K562 (cell line): Measurements from ENCODE around the gene AJM1. TPM values are rescaled to one million over a fixed set of nuclear protein-coding genes. Genes with fewer than 3 reads are reported as not detected.
A peak's percentile ranks its signal among the peaks of the same experiment; 100 is the strongest.

Experiments
- ATF3 ChIP-seq, 2 experiments: fragments of 450-650 bp in 1 of 2; sonication (generic) in 1 of 2; formaldehyde crosslinking in 1 of 2; IDR thresholded peaks in 1 of 2; conservative IDR thresholded peaks in 1 of 2; 2 replicates each; pipeline versions ENCODE4 v1.6.1 to v1.8.1; 2016 to 2023; ENCODE audit warnings: mild to moderate bottlenecking in 2 of 2, moderate library complexity in 2 of 2, inconsistent platforms in 1 of 2, missing genetic modification reagents in 1 of 2
- EP300 ChIP-seq: IDR thresholded peaks from 2 replicates; pipeline ENCODE4 v1.6.1; 2012; ENCODE audit warnings: low read length, improper control_type of control experiment
- FOXM1 ChIP-seq, 2 experiments: fragments of 450-650 bp in 1 of 2; sonication (generic) in 1 of 2; formaldehyde crosslinking in 1 of 2; IDR thresholded peaks; 2 replicates each; pipeline versions ENCODE4 v1.6.1 to v1.9.0; 2017 to 2022; ENCODE audit warnings: low read depth in 2 of 2, mild to moderate bottlenecking in 2 of 2, missing genetic modification reagents in 1 of 2, moderate library complexity in 1 of 2
- MCM5 ChIP-seq: fragments of 450-650 bp; IDR thresholded peaks from 2 replicates; pipeline ENCODE4 v1.6.1; 2016; ENCODE audit warnings: low read depth
- NUFIP1 ChIP-seq: fragments of 450-650 bp; IDR thresholded peaks from 2 replicates; pipeline ENCODE4 v1.6.1; 2018; ENCODE audit not compliant: partially characterized antibody
- RBM22 ChIP-seq: fragments of 200-400 bp; formaldehyde crosslinking; IDR thresholded peaks from 2 replicates; pipeline ENCODE4 v1.6.1; 2018; ENCODE audit warnings: low read length, low read depth; ENCODE audit not compliant: poor library complexity, severe bottlenecking
- SRF ChIP-seq, 2 experiments: fragments of 250-450, 450-650 bp in 1 of 2; sonication (Bioruptor Pico) in 1 of 2; sonication (generic) in 1 of 2; formaldehyde crosslinking; IDR thresholded peaks; 2 replicates each; pipeline versions ENCODE4 v1.5.0 to v1.5.1; 2020 to 2022; ENCODE audit warnings: mild to moderate bottlenecking in 1 of 2, missing genetic modification reagents in 1 of 2
- SRSF3 ChIP-seq: fragments of 200-400 bp; formaldehyde crosslinking; IDR thresholded peaks from 2 replicates; pipeline ENCODE4 v1.6.1; 2016; ENCODE audit warnings: mild to moderate bottlenecking, low read length, moderate library complexity; ENCODE audit not compliant: insufficient read depth
- ZNF717 ChIP-seq: fragments of 250-450 bp; sonication (Bioruptor Pico); IDR thresholded peaks from 2 replicates; pipeline ENCODE4 v1.5.0; 2021
- polyA plus RNA-seq, 8 experiments: library from polyadenylated mRNA; depleted of rRNA in 4 of 8; stranded (reverse) in 5 of 8; unstranded in 3 of 8; fragments of >200 nt; fragmentation: Nextera tagmentation in 2 of 8; fragmentation: Illumina TruSeq in 1 of 8; extraction: Ambion mirVana in 2 of 8; extraction: Trizol in 1 of 8; gene quantifications; 2 replicates each; pipeline versions ENCODE4 v1.2.1 to v1.2.3, GENCODE V29; 2011 to 2014; ENCODE audit warnings: inconsistent platforms in 1 of 8, missing spikeins in 1 of 8
- total RNA-seq, 7 experiments: library from RNA; depleted of rRNA in 6 of 7; stranded (reverse); fragments of >200 nt in 6 of 7; fragmentation: Illumina TruSeq in 2 of 7; extraction: Trizol in 2 of 7; gene quantifications; 2 replicates each; pipeline versions ENCODE4 v1.2.1 to v1.2.3, GENCODE V29; 2011 to 2021; ENCODE audit warnings: low replicate concordance in 1 of 7
- TF ChIP-seq, protein P1 (sequence below): fragments of 250-450 bp; sonication (Bioruptor Pico); IDR thresholded peaks from 2 replicates; pipeline ENCODE4 v1.4.0; 2020; ENCODE audit warnings: borderline replicate concordance

Gene AJM1
- total and polyA plus RNA-seq, 9 of the 15 experiments (the other 6 are each of a cell fraction or from before 2014, with no cell fraction given), result 0.01 to 3.7 (median 0.65) TPM; not detected in 1

DNA sequence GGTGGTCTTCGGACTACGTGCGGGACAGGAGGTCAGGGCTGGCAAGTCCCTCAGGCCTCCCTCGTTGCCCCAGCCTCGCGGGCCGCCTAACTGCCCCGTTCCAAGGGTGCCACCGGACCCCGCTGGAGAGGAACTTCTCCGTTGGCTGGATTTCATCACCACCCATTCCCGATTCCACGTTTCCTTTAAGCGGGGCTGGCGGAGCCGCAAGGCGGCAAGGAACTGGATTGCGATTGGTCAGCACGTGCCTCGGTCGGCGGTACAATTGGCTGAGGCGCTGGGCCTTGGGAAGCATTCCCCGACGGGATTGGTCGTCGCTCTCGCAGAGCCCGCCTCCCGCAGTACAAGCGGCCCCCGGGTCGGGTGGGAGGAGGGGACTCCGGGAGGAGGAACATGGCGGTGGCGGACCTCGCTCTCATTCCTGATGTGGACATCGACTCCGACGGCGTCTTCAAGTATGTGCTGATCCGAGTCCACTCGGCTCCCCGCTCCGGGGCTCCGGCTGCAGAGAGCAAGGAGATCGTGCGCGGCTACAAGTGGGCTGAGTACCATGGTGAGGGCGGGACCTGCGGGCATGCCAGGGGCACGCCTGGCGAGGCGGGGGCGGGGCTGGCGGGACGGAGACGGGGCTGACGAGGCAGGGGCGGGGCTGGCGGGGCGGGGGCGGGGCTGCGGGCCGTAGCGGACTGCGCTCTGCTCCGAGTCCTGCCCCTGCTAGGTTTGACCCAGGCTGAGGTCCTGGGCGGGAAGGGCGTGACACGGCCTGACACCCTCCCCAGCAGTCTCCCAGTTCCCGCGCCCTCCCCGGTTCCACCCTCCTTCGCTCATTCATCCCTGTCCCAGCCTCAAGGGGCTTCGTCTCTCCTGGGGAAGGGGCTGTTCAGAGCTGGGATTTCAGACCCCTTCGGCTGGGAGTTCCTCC is 7.0 kb downstream of the AJM1 start, which contains the start of gene PHPT1 (continued):
- peak; percentile 86 for TF ChIP-seq FOXM1 (IDR thresholded peaks at IDR 0.05; ENCODE audit: low read depth)
- no peak; the same call in 1 of the 2 replicates for TF ChIP-seq FOXM1 (CRISPR knock-in tag; IDR thresholded peaks at IDR 0.05; ENCODE audit: low read depth)
- TF ChIP-seq RBM22, result no peak
- TF ChIP-seq ATF3 (IDR thresholded peaks at IDR 0.05), result peak; percentile 99
- peak; percentile 71; the same call in 1 of the 2 replicates for TF ChIP-seq ATF3 (CRISPR knock-in tag; conservative IDR thresholded peaks at IDR 0.05)
- no peak for TF ChIP-seq SRSF3
- no peak for TF ChIP-seq MCM5
- TF ChIP-seq ZNF717 (CRISPR knock-in tag), result no peak
- TF ChIP-seq EP300, result peak; percentile 22; the same call in 1 of the 2 replicates
- TF ChIP-seq SRF (CRISPR knock-in tag; IDR thresholded peaks at IDR 0.05), result no peak; a peak in 1 of 4 replicates
- TF ChIP-seq, protein P1, sequence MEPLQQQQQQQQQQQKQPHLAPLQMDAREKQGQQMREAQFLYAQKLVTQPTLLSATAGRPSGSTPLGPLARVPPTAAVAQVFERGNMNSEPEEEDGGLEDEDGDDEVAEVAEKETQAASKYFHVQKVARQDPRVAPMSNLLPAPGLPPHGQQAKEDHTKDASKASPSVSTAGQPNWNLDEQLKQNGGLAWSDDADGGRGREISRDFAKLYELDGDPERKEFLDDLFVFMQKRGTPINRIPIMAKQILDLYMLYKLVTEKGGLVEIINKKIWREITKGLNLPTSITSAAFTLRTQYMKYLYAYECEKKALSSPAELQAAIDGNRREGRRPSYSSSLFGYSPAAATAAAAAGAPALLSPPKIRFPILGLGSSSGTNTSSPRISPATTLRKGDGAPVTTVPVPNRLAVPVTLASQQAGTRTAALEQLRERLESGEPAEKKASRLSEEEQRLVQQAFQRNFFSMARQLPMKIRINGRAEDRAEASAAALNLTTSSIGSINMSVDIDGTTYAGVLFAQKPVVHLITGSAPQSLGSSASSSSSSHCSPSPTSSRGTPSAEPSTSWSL (CRISPR knock-in tag), result no peak
- TF ChIP-seq NUFIP1, result no peak
- TF ChIP-seq, all 486 proteins: peak for 131
